ENCODE data around the gene CAMSAP2. TPM values are rescaled to one million over a fixed set of nuclear protein-coding genes. Genes with fewer than 3 reads are reported as not detected.

The CAMSAP2 gene
- total and polyA plus RNA-seq, 8 donors: 2.7 to 10.3 (median 4.4) TPM

DNA sequence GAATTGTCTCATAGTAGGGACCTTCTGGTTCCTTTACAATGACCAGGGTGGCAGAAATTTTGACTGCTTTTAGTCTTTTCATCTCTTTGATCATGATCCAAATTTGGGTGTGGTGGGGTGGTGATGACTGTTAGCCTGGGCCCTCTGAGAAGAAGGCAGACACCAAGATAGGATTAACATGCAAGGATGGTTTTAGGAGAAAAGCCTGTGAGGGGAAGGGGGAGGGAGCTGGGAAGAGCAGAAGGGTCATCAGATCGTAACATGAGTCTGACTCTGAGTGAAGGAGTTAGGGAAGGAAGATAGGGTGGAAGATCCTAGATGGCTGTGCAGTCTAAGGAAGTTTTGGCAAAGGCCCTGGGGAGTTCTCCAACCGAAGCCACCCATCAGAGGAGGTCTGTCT lies 28.5 kb upstream of the CAMSAP2 start:
- ATAC-seq: no peak

DNA sequence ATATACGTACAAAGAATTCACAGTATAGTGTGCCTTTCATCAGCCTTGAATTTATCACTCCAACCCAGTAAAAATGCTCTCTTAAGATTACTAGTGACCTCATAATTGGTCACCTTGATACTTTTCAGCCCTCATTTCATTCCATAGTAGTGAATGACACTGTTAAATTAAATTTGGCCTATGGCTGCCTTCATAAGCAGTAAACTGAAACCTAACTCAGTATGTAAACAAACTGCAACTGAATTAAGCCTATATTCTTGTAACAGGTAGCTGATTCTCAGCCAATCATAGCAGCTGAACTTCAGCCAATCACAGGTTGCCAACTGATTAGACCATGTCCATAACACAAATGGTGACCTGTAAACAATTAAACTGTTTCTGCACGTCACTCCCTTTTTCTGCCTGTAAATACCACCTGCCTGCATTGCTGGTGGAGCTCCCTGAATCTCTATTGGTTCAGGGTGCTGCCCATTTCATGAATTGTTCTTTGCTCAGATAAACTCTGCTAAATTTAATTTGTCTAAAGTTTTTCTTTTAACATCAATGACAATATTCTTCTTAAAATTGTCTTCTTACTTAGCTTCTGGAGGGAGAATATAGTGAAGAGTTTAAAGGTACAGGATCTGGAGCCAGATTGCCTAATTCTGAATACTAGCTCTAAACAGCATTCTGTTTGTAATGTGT lies 24.0 kb upstream of the CAMSAP2 start:
- no peak overlapping the region for H3K4me3 ChIP-seq
- H3K4me1 ChIP-seq: no peaks in the 10 kb centered on the region
- intact Hi-C loops (cut with DNase I): no loop called here
- ATAC-seq: no peak
- WGBS, 2 donors: 63 to 74% methylated on average over 2 of the region's 2 CpGs
- no peaks in the 10 kb centered on the region for H3K36me3 ChIP-seq
- TF ChIP-seq, protein P1, sequence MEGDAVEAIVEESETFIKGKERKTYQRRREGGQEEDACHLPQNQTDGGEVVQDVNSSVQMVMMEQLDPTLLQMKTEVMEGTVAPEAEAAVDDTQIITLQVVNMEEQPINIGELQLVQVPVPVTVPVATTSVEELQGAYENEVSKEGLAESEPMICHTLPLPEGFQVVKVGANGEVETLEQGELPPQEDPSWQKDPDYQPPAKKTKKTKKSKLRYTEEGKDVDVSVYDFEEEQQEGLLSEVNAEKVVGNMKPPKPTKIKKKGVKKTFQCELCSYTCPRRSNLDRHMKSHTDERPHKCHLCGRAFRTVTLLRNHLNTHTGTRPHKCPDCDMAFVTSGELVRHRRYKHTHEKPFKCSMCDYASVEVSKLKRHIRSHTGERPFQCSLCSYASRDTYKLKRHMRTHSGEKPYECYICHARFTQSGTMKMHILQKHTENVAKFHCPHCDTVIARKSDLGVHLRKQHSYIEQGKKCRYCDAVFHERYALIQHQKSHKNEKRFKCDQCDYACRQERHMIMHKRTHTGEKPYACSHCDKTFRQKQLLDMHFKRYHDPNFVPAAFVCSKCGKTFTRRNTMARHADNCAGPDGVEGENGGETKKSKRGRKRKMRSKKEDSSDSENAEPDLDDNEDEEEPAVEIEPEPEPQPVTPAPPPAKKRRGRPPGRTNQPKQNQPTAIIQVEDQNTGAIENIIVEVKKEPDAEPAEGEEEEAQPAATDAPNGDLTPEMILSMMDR (IDR thresholded peaks at IDR 0.05): no peak
- H3K27me3 ChIP-seq: no peaks in the 10 kb centered on the region
- DNase-seq: no peak
- no peak for FAIRE-seq
- no peak overlapping the region for H3K27ac ChIP-seq
- no peaks in the 10 kb centered on the region for H3K9me3 ChIP-seq

More for the DNA sequence above, 28.5 kb upstream of the CAMSAP2 start:
- Histone ChIP-seq H3K36me3 (no peaks in the 10 kb centered on the region), H3K9me3 (no peaks in the 10 kb centered on the region), H3K27ac (no peak overlapping the region), H3K4me1 (no peaks in the 10 kb centered on the region), H3K27me3 (no peaks in the 10 kb centered on the region), H3K4me3 (no peak overlapping the region)
- DNase-seq: no peak
- TF ChIP-seq, protein P1 (IDR thresholded peaks at IDR 0.05): no peak
- 85 to 88% methylated on average over 2 of the region's 2 CpGs for WGBS, 2 donors
- intact Hi-C loops (cut with DNase I): no loop called here
- no peak for FAIRE-seq

DNA sequence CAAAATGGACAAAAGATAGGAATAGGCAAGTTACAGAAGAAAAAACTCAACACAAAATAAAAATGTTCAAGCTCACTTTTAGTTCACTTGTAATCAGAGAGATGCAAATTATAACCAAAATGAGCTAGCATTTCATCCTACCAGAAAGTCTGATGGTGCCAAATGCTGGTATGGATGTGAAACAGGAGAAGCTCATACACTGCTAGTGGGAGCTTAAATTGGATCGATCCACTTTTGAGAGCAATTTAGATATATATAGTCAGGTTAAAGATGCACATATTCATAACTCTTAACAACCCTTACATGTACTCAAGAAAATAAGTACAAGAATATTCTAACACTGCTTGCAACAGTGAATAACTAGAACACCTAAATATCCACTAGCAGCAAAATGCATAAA lies 18.5 kb upstream of the CAMSAP2 start:
- 83 to 92% methylated on average over 1 of the region's 1 CpG for WGBS, 2 donors
- FAIRE-seq: no peak
- DNase-seq: no peak
- TF ChIP-seq, protein P1 (IDR thresholded peaks at IDR 0.05): no peak
- no peaks in the 10 kb centered on the region for H3K27me3 ChIP-seq
- no peaks in the 10 kb centered on the region for H3K4me1 ChIP-seq
- no peak overlapping the region for H3K4me3 ChIP-seq
- ATAC-seq: no peak
- H3K27ac ChIP-seq: no peak overlapping the region
- intact Hi-C loops (cut with DNase I): no loop called here
- no peaks in the 10 kb centered on the region for H3K9me3 ChIP-seq
- no peaks in the 10 kb centered on the region for H3K36me3 ChIP-seq

DNA sequence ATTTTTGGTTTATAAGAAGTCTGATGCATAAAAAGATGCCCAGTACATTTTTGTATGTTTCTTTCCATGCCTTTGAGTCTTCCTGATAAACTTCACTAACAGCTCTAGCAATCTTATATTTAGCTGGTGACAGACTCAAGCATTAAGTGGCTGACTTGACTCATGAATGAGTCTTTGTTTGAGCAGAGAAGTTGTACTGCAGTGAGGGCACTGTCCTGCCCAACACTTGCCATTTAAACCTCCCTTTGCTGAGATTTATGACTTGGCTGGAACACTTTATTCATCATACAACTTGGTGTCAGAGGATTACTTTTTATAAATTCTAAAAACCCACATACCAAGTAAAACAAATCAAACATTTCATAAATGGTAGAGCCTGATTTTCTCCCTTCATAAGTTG lies 14.6 kb upstream of the CAMSAP2 start:
- DNase-seq: no peak
- TF ChIP-seq, protein P1 (IDR thresholded peaks at IDR 0.05): no peak
- Histone ChIP-seq H3K9me3 (no peaks in the 10 kb centered on the region), H3K27ac (no peak overlapping the region), H3K4me3 (no peak overlapping the region), H3K4me1 (no peaks in the 10 kb centered on the region), H3K36me3 (no peaks in the 10 kb centered on the region), H3K27me3 (no peaks in the 10 kb centered on the region)
- intact Hi-C loops (cut with DNase I): no loop called here
- no peak for FAIRE-seq
- no peak for ATAC-seq

DNA sequence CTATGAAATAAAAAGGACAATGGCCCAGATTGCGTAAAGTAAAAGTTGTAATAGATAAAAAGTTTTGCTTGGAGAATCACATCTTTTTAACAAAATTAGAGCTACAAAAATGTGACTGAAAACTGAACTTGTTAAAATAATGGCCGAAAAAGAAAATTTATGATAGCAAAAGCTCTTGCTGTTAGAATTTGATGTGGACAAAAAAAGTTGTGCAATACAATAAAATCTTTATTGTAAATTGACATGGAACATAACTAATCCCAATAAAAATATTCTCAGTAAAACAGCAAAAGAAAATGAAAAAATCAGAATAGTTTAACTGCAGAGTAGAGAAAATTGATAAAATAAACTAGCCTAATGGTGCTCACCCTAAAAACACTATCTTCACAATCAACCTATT lies 11.4 kb upstream of the CAMSAP2 start:
- H3K27ac ChIP-seq: no peak overlapping the region
- intact Hi-C loops (cut with DNase I): no loop called here
- ATAC-seq: no peak
- no peak overlapping the region for H3K4me3 ChIP-seq
- H3K36me3 ChIP-seq: no peaks in the 10 kb centered on the region
- WGBS, 2 donors: 77 to 89% methylated on average over 2 of the region's 2 CpGs
- DNase-seq: no peak
- TF ChIP-seq, protein P1 (IDR thresholded peaks at IDR 0.05): no peak
- no peak for FAIRE-seq
- no peaks in the 10 kb centered on the region for H3K9me3 ChIP-seq
- H3K27me3 ChIP-seq: no peaks in the 10 kb centered on the region
- H3K4me1 ChIP-seq: no peaks in the 10 kb centered on the region

Data from pancreas (tissue), 10 donors.